Endothelial cell of umbilical vein (primary cell): Measurements from ENCODE around the gene FHIT. TPM values are rescaled to one million over a fixed set of nuclear protein-coding genes. Genes with fewer than 3 reads are reported as not detected.
"Not testable (repeated sequence)": the region's sequence is repeated elsewhere in the genome, so short reads cannot be mapped to it uniquely, and the experiment has no call there.

Experiments used
- BruUV-seq: library from RNA; stranded (reverse); fragments of 400-500 nt; replicated peaks from 2 replicates; lab custom pipeline; 2021; lab: Mats Ljungman, UMichigan
- CTCF ChIA-PET: fragments of 300-600, 350-600 bp; sonication (Branson Sonifier 250); formaldehyde crosslinking; loops from one replicate; lab custom pipeline; 2021; ENCODE audit warnings: antibody characterized with exemption, inconsistent platforms; lab: Charles Lee
- POLR2A ChIA-PET: fragments of 300-600, 350-600 bp; sonication (Branson Sonifier 250); formaldehyde crosslinking; loops from one replicate; lab custom pipeline; 2021; ENCODE audit warnings: antibody characterized with exemption, inconsistent platforms; lab: Charles Lee
- DNase-seq: peaks from one replicate; pipeline ENCODE4 v3.0.0-alpha.2; 2011; ENCODE audit warnings: low read depth, low spot score
- FAIRE-seq: peaks from 2 replicates; lab custom pipeline; 2011; peaks lifted over from hg19 to GRCh38; lab: Jason Lieb, UNC
- H2AFZ ChIP-seq: 2 replicates; pipeline ENCODE4 v1.6.0; 2012; ENCODE audit warnings: low read depth, low read length, control low read depth, inconsistent platforms
- H3K27ac ChIP-seq: 2 replicates; pipeline ENCODE4 v1.5.1; 2011; ENCODE audit warnings: low read depth, mild to moderate bottlenecking, control low read depth, low read length, moderate library complexity; ENCODE audit not compliant: insufficient read depth
- H3K27me3 ChIP-seq, 2 experiments: 2 replicates each; pipeline versions ENCODE4 v1.6.0 to v1.6.1; 2011; ENCODE audit warnings: low read length in 2 of 2, mixed read lengths in 1 of 2; ENCODE audit not compliant: control insufficient read depth in 2 of 2, insufficient read depth in 2 of 2
- H3K36me3 ChIP-seq, 2 experiments: 2 replicates in 1 of 2; 3 replicates in 1 of 2; pipeline ENCODE4 v1.5.1; 2011; ENCODE audit warnings: low read length in 2 of 2, mild to moderate bottlenecking in 1 of 2, moderate library complexity in 1 of 2; ENCODE audit not compliant: control insufficient read depth in 2 of 2, insufficient read depth in 2 of 2; ENCODE audit errors: extremely low read depth in 1 of 2
- H3K4me1 ChIP-seq: 3 replicates; pipeline ENCODE4 v1.5.1; 2011; ENCODE audit warnings: mild to moderate bottlenecking, low read length; ENCODE audit not compliant: control insufficient read depth, insufficient read depth; ENCODE audit errors: extremely low read depth
- H3K4me2 ChIP-seq: 2 replicates; pipeline ENCODE4 v1.6.1; 2011; ENCODE audit warnings: low read length, control low read depth, mixed read lengths; ENCODE audit not compliant: insufficient read depth
- H3K4me3 ChIP-seq, 3 experiments: fragments of 200-600 bp in 1 of 3; sonication (generic), shearing (Covaris generic) in 1 of 3; replicated peaks in 1 of 3; 2 replicates each; pipeline ENCODE4 v1.5.1; 2011 to 2016; ENCODE audit warnings: control low read depth in 3 of 3, low read length in 3 of 3, mild to moderate bottlenecking in 2 of 3, inconsistent platforms in 1 of 3, low read depth in 1 of 3, moderate library complexity in 1 of 3; ENCODE audit not compliant: insufficient read depth in 1 of 3
- H3K79me2 ChIP-seq: 2 replicates; pipeline ENCODE4 v1.6.0; 2012; ENCODE audit warnings: low read length, inconsistent platforms; ENCODE audit not compliant: control insufficient read depth, insufficient read depth
- H3K9ac ChIP-seq: replicated peaks from 2 replicates; pipeline ENCODE3; 2011; ENCODE audit warnings: low read length, control low read depth; ENCODE audit not compliant: insufficient read depth; ENCODE audit errors: extremely low read depth
- H3K9me1 ChIP-seq: replicated peaks from 3 replicates; pipeline ENCODE4 v1.6.0; 2011; ENCODE audit warnings: mild to moderate bottlenecking, low read length; ENCODE audit not compliant: control insufficient read depth, insufficient read depth; ENCODE audit errors: extremely low read depth
- H3K9me3 ChIP-seq: replicated peaks from 2 replicates; pipeline ENCODE4 v1.5.1; 2012; ENCODE audit warnings: low read length, inconsistent platforms; ENCODE audit not compliant: control insufficient read depth, insufficient read depth
- H4K20me1 ChIP-seq: replicated peaks from 2 replicates; pipeline ENCODE3; 2011; ENCODE audit warnings: mild to moderate bottlenecking, low read length; ENCODE audit not compliant: control insufficient read depth, insufficient read depth; ENCODE audit errors: extremely low read depth
- CTCF ChIP-seq, 2 donors: IDR thresholded peaks; 1 replicate in 1 of 2; 2 replicates in 1 of 2; pipeline ENCODE4 v1.5.1; 2011; ENCODE audit warnings: low read length in 2 of 2, mild to moderate bottlenecking in 2 of 2, moderate library complexity in 2 of 2, control low read depth in 1 of 2, inconsistent platforms in 1 of 2, low read depth in 1 of 2; ENCODE audit not compliant: insufficient read depth in 1 of 2; ENCODE audit errors: extremely low read depth in 1 of 2
- EZH2 ChIP-seq: IDR thresholded peaks from 2 replicates; pipeline ENCODE4 v1.6.1; 2012; ENCODE audit warnings: borderline replicate concordance, low read depth, mild to moderate bottlenecking, moderate library complexity, low read length, inconsistent platforms; ENCODE audit not compliant: severe bottlenecking
- FOS ChIP-seq: IDR thresholded peaks from 2 replicates; pipeline ENCODE4 v1.6.1; 2011; ENCODE audit warnings: mild to moderate bottlenecking, low read length, moderate library complexity, borderline replicate concordance; ENCODE audit not compliant: insufficient read depth
- GATA2 ChIP-seq: IDR thresholded peaks from 2 replicates; pipeline ENCODE4 v1.7.0; 2011; ENCODE audit warnings: low read depth, mild to moderate bottlenecking, moderate library complexity, mixed read lengths, low read length; ENCODE audit not compliant: insufficient read length, insufficient read depth
- JUN ChIP-seq: IDR thresholded peaks from 2 replicates; pipeline ENCODE4 v1.6.1; 2011; ENCODE audit warnings: borderline replicate concordance, low read depth; ENCODE audit not compliant: insufficient read length, insufficient read depth
- MAX ChIP-seq: IDR thresholded peaks from 2 replicates; pipeline ENCODE4 v1.6.1; 2011; ENCODE audit not compliant: insufficient read depth, insufficient read length
- MYC ChIP-seq: IDR thresholded peaks from one replicate; pipeline ENCODE4 v1.6.1; 2011; ENCODE audit warnings: mild to moderate bottlenecking, low read depth, low read length
- POLR2A ChIP-seq: IDR thresholded peaks from 2 replicates; pipeline ENCODE4 v1.6.1; 2012; ENCODE audit warnings: low read depth, mild to moderate bottlenecking, control low read depth, low read length
- POLR2AphosphoS5 ChIP-seq: IDR thresholded peaks from 2 replicates; pipeline ENCODE4 v1.6.1; 2012; ENCODE audit warnings: low read depth, mild to moderate bottlenecking, control low read depth, low read length, moderate library complexity; ENCODE audit not compliant: insufficient read depth
- dilution Hi-C: fragments of 300-500 bp; cut with MboI; formaldehyde crosslinking; loops from one replicate; pipeline ENCODE4 v1.15.0; 2019; ENCODE audit warnings: low sequenced_read_pairs; ENCODE audit not compliant: extremely low pct_ligation_motif_present
- intact Hi-C: fragments of 100-400 bp; cut with micrococcal nuclease; formaldehyde crosslinking; loops from one replicate; pipeline ENCODE4 v1.10.0; 2022
- polyA plus RNA-seq, 4 experiments: library from polyadenylated mRNA; depleted of rRNA in 3 of 4; stranded (reverse) in 3 of 4; unstranded in 1 of 4; fragments of >200 nt; gene quantifications; 2 replicates each; pipeline versions ENCODE4 v1.2.1 to v1.2.3, GENCODE V29; 2011 to 2012; ENCODE audit warnings: missing spikeins in 1 of 4
- total RNA-seq: library from RNA; stranded (reverse); gene quantifications from 2 replicates; pipeline ENCODE4 v1.2.3, GENCODE V29; 2021

Gene FHIT
- total and polyA plus RNA-seq, 2 donors (not counting 3 experiments of a cell fraction or from before 2014, with no cell fraction given), result 0.47 to 2.2 TPM

DNA sequence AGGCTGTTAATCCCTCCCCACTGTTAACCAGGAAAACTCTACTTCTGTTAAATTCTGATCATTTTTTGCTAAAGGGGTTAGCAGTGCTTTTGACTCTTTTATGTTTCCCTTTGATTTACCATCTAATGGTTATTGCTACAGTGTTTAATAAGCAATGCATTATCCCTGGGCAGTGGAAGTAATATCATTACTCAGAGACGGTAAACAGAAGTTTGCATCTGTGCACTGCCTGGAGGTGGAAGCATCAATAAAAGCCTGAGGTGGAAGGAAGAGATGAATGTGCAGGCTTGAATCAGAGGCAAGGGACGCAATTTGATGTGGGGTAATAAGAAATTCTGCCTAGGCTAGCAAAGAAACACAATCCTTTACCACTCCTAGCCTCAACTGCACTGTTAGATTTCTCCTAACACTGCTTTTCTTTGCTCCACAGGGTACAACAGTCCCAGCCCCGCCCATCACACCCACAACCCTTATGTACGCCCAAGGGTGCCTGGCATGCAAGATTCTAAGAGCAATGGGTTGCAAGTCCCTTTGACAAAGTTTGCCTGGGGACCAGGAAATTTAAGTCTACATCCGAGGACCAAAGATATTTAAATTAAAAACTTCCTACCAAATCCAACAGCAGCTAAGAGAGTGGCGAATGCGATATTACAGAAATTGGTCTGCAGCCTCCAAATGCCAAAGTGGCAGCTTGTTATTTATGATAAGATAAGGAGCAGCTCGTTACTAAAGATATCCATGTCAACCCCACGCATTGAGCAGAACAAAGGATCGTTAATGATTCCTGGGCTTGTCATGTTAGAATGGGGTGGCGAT, 261.4 kb downstream of the FHIT start:
- BruUV-seq, result no TSS peak
- intact Hi-C loops (no loop called here), dilution Hi-C loops (no loop called here)
- H3K4me1 ChIP-seq, result no peaks in the 10 kb centered on the region
- no peak overlapping the region for H2AFZ ChIP-seq
- no peak overlapping the region for H3K27ac ChIP-seq
- no peak for TF ChIP-seq MAX
- no peak for TF ChIP-seq EZH2
- no peak for TF ChIP-seq GATA2
- no peak for TF ChIP-seq FOS
- TF ChIP-seq POLR2A, result no peak
- TF ChIP-seq CTCF (IDR thresholded peaks at IDR 0.05; ENCODE audit: extremely low read depth in 1 of 2, insufficient read depth in 1 of 2, low read depth in 1 of 2, low read length in 2 of 2), result no peak
- TF ChIP-seq JUN, result no peak
- TF ChIP-seq MYC, result no peak
- no peak for TF ChIP-seq POLR2AphosphoS5
- ChIA-PET POLR2A (no interaction called here), CTCF (no interaction called here)
- H3K79me2 ChIP-seq, result no peaks in the 10 kb centered on the region
- H3K36me3 ChIP-seq, result no peaks in the 10 kb centered on the region
- FAIRE-seq (no peak), DNase-seq (no peak)
- no peaks in the 10 kb centered on the region for H3K9me1 ChIP-seq
- no peaks in the 10 kb centered on the region for H3K27me3 ChIP-seq
- no peaks in the 10 kb centered on the region for H4K20me1 ChIP-seq
- H3K9me3 ChIP-seq, result no peaks in the 10 kb centered on the region
- H3K4me2 ChIP-seq, result no peak overlapping the region
- no peak overlapping the region for H3K4me3 ChIP-seq
- no peak overlapping the region for H3K9ac ChIP-seq

DNA sequence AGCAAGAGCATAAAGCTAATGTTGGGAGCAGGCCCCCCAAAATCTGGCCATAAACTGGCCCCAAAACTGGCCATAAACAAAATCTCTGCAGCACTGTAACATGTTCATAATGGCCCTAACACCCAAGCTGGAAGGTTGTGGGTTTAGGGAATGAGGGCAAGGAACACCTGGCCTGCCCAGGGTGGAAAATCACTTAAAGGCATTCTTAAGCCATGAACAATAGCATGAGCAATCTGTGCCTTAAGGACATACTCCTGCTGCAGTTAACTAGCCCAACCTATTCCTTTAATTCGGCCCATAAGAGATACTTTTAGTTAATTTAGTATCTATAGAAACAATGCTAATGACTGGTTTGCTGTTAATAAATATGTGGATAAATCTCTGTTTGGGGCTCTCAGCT, 264.1 kb downstream of the FHIT start:
- dilution Hi-C loops, H3K9ac ChIP-seq, H3K9me3 ChIP-seq, DNase-seq, H4K20me1 ChIP-seq, H3K79me2 ChIP-seq, H3K27me3 ChIP-seq, H3K4me2 ChIP-seq, H3K36me3 ChIP-seq, H3K27ac ChIP-seq, FAIRE-seq, H2AFZ ChIP-seq, BruUV-seq, H3K4me3 ChIP-seq, H3K4me1 ChIP-seq, H3K9me1 ChIP-seq, POLR2A ChIA-PET, intact Hi-C loops, CTCF ChIA-PET: not testable (repeated sequence)
